ENCODE data around the gene CAMSAP1.

Gene CAMSAP1

DNA sequence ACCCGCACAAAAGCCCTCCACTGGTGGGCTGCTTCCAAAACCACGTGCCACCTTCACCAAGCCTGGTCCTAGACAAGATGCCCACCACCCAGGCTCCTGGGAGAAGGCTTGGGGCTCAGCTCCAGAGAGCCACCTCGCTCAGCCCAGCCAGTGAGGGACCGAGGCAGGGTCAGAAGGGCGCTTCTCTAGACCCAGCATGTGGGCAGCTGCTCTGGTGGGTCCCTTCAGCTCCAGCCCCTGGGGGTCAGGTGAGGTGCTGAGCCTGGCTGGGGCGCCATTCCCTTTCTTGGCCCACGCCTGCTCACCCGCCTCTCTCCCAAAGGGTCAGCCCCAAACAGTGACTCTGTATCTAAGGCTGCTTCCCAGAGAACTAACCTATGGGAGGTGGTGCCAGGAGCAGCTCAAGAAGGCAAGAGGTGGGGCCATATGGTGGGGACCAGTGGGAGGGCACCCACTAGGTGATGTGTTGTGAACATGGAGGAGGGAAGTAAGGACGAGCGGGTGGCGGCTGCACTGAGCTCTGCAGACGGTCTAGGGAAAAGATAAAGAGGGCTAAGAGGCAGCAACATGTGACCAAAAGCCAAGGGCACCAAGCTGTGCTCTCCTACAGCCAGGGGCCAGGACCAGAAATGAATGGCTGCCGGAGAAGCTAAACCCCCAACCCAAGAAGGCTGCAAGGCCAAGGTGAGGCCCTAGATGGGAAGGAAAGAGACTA, 79.3 kb downstream of the CAMSAP1 start:
- Mint-ChIP-seq H3K27ac (no peak overlapping the region), H3K27me3 (no peaks in the 10 kb centered on the region), H3K4me3 (no peak overlapping the region), H3K9me3 (peaks cover 0 to 2% of the 10 kb centered on the region in 2 donors), H3K4me1 (ENCODE audit: low read depth in 2 of 2) (peaks cover 7 to 15% of the 10 kb centered on the region in 2 donors), H3K36me3 (ENCODE audit: insufficient read depth) (peaks cover 22% of the 10 kb centered on the region)
- no peak for ATAC-seq (replicated peaks)
- DNase-seq, result no peak

DNA sequence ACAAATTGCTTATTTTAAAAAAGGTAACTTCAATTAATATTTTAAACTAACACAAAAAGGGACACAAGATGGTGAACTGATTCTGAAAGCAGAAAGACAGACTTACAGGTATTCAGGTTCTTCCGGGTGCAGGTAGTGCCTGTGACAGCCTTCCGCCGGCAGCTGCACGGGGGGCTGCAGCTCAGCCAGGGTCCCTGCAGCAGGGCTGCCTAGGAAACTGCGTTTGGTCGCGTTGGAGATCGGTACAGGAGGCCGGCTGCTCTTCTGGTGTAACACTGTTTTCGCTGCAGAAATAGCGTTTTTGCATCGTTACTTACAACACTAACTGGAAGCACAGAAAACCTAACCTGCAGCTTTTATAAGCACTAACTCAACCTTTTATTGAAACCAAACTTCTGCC, 80.0 kb downstream of the CAMSAP1 start:
- Mint-ChIP-seq H3K4me1 (ENCODE audit: low read depth in 2 of 2) (peaks cover 7 to 16% of the 10 kb centered on the region in 2 donors), H3K27me3 (no peaks in the 10 kb centered on the region), H3K4me3 (no peak overlapping the region), H3K36me3 (ENCODE audit: insufficient read depth) (peaks cover 29% of the 10 kb centered on the region), H3K27ac (no peak overlapping the region), H3K9me3 (peaks cover 0 to 2% of the 10 kb centered on the region in 2 donors)
- DNase-seq (no peak), ATAC-seq (replicated peaks) (no peak)

DNA sequence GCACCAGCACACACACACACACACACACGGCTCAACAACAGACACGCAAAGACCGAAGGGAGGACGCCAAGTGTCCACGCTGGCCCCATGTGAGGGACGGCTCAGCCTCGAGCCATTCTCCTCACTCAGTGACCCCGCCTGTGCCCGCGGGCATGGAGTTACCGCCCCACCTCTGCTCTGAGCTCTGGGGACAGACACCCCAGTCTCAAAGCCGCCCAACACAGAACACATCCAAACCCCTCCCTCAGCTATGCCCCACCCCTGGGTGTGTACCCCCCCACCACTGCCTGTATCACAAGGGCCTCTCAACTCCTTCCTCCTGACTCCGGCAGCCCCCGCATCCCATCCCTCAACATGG, 81.2 kb downstream of the CAMSAP1 start:
- H3K36me3 Mint-ChIP-seq (ENCODE audit: insufficient read depth), result peaks cover 40% of the 10 kb centered on the region
- H3K4me1 Mint-ChIP-seq (ENCODE audit: low read depth in 2 of 2), result peaks cover 7 to 22% of the 10 kb centered on the region in 2 donors

DNA sequence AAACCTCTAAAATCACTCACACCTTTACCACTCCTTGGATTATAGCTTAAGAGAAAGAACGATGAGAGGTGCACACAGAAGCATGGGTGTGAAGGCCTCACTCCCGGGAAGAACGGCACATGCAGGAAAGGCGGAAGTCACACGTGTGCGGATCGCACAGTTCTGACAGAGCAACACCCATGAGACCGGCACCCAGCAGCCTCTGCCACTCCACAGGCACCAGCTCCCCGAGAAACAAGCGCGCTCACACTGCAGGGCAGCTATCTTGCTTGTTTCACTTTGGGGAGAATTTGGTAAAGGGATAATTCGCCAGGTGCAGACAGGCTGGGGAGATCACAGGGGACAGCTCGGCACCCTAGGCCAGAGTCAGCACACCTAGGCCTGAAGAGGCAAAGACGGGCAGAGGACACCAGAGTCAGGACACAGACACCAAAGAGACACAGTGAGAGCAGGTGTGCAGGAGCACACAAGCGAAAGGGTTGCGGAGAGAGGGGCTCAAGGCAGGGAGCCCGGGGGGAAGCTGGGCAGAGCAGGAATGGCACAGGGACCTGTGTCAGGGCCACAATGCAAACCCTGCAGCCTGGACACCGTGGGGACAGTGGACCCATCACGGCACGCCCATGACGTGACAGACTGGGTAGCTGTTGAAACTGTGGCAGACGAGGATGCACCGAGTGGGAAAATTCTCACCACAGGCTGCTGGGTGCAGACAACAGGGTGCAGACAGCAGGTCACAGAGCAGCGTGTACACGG, 81.7 kb downstream of the CAMSAP1 start:
- Mint-ChIP-seq H3K36me3 (ENCODE audit: insufficient read depth) (peaks cover 46% of the 10 kb centered on the region), H3K27me3 (no peaks in the 10 kb centered on the region), H3K27ac (peak overlapping the region in 1 of 2 donors; percentile 84), H3K4me3 (no peak overlapping the region), H3K9me3 (peaks cover 0 to 2% of the 10 kb centered on the region in 2 donors), H3K4me1 (ENCODE audit: low read depth in 2 of 2) (peaks cover 7 to 22% of the 10 kb centered on the region in 2 donors)
- no peak for DNase-seq
- ATAC-seq (replicated peaks), result no peak

More for the DNA sequence above, 81.2 kb downstream of the CAMSAP1 start:
- Mint-ChIP-seq H3K27ac (peak overlapping the region in 1 of 2 donors; percentile 9), H3K27me3 (no peaks in the 10 kb centered on the region), H3K4me3 (no peak overlapping the region), H3K9me3 (peaks cover 0 to 2% of the 10 kb centered on the region in 2 donors)
- ATAC-seq (replicated peaks) (no peak), DNase-seq (no peak)

DNA sequence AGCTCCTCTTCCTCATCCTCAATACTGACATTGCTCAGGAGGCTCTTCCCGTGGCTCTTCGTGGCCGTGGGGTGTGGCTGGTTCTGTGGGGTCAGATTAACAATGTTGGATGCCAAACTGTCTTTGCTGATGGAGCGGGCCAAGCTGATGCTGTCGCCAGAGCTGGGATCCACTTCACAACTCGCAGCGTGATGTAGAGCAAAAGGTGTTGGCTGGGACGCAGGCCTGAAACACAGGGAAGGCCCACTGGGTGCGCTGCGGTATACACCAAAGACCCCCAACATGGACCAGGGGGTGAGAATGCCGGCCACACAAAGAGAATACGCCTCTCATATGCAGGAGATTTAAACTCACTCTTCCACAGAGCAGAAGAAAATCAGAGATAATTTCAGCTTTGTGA, 84.3 kb downstream of the CAMSAP1 start:
- Mint-ChIP-seq H3K27me3 (no peaks in the 10 kb centered on the region), H3K36me3 (ENCODE audit: insufficient read depth) (peaks cover 56% of the 10 kb centered on the region), H3K9me3 (no peaks in the 10 kb centered on the region), H3K4me1 (ENCODE audit: low read depth in 2 of 2) (peaks cover 5 to 22% of the 10 kb centered on the region in 2 donors), H3K4me3 (no peak overlapping the region), H3K27ac (no peak overlapping the region)
- ATAC-seq (replicated peaks) (no peak), DNase-seq (no peak)

DNA sequence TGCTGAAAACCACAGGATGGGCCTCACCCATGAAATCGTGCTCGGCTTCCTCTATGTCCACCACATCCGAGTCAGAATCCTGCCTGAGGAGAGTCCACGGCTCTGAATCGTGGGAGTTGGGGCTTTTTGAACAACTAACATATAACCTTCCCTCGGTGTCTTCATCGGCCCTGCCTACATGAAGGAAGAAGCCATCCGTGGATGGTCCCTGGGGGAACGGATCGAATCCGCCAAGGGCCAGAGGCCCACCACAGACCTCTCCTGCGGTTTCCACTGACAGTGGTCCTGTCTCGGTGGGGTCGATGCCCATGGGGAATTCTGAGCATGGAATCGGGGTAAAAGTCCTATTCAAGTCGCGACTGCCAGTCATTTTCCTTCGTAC, 85.0 kb downstream of the CAMSAP1 start:
- H3K4me3 Mint-ChIP-seq, result no peak overlapping the region
- no peak overlapping the region for H3K27ac Mint-ChIP-seq
- no peaks in the 10 kb centered on the region for H3K9me3 Mint-ChIP-seq
- ATAC-seq (replicated peaks) (no peak), DNase-seq (no peak)
- no peaks in the 10 kb centered on the region for H3K27me3 Mint-ChIP-seq
- peaks cover 5 to 22% of the 10 kb centered on the region in 2 donors for H3K4me1 Mint-ChIP-seq (ENCODE audit: low read depth in 2 of 2)
- peaks cover 60% of the 10 kb centered on the region for H3K36me3 Mint-ChIP-seq (ENCODE audit: insufficient read depth)

DNA sequence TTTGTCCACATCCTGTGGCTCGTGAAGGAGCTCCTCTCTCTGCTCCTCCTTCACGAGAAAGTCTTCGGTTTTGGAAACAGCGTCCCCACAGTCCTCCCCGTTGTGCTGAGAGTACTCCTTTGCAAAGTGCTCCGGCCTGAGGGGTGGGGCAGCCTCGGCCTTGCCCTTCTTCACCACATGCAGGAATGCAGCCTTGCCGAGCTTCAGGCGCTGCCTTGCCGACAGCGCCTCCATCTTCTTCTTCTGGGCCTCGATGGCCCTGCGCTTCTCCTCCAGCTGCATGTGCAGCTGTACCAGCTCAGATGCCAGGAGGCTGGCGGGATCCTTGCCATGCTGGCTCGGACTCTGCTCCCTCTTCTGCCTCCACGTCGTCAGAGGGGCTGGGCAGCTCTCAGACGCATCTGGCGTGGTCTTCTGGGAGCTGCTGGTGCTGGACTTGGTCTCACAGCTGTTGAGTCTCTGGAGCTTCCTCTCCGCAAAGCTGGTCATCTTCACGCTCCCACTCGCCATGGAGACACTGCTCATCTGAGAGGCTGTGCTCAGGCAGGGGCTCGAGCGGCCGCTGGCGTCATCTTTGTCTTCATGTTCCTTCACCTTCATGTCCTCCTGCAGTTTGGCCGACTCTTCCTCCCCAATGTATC, 85.5 kb downstream of the CAMSAP1 start:
- peaks cover 63% of the 10 kb centered on the region for H3K36me3 Mint-ChIP-seq (ENCODE audit: insufficient read depth)
- H3K27ac Mint-ChIP-seq, result no peak overlapping the region
- H3K27me3 Mint-ChIP-seq, result no peaks in the 10 kb centered on the region

DNA sequence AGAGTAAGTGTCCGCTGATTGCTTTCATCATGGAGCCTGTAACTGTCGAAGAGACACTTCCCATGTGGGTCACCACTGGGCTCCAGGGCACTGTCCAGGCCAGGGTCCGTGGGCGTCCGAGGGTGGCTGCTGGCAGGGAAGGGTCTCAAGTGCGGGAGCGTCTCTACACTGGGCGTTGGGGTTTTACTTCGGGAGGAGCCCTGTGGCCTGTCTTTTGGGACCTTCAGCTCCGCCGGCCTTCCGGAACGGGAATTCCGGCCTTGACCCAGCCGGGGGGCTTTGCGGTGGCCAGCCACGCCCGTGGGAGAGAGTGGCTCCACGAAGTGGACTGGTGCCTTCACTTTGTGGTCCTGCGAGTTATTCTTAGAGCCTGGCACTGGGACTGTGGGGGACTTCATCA, 86.2 kb downstream of the CAMSAP1 start:
- Mint-ChIP-seq H3K36me3 (ENCODE audit: insufficient read depth) (peaks cover 69% of the 10 kb centered on the region), H3K27ac (no peak overlapping the region)
- ATAC-seq (replicated peaks), result no peak

More for the DNA sequence above, 85.5 kb downstream of the CAMSAP1 start:
- ATAC-seq (replicated peaks) (no peak), DNase-seq (no peak)
- H3K4me1 Mint-ChIP-seq (ENCODE audit: low read depth in 2 of 2), result peaks cover 5 to 21% of the 10 kb centered on the region in 2 donors
- H3K9me3 Mint-ChIP-seq, result no peaks in the 10 kb centered on the region
- H3K4me3 Mint-ChIP-seq, result no peak overlapping the region

DNA sequence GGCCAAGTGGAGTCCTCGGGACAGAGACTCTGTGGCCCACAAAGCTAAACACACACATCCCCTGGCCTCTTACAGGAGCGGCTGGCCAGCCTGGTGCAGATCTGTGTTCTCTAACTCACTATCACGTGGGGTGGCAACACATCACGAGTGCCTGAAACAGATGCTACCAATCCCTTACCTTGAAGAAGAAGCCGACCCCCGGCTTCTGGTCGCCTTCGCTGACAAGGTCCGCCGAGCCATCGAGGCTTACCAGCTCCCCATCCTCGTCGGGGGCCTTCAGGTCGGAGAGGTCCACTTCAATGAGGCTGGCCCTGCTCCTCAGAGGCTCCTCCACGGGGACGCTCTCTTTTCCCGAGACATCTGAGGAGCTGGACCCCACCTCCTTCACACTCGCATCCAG, 86.7 kb downstream of the CAMSAP1 start:
- Mint-ChIP-seq H3K36me3 (ENCODE audit: insufficient read depth) (peaks cover 69% of the 10 kb centered on the region), H3K9me3 (no peaks in the 10 kb centered on the region), H3K27ac (no peak overlapping the region), H3K4me3 (no peak overlapping the region), H3K4me1 (ENCODE audit: low read depth in 2 of 2) (peaks cover 12 to 15% of the 10 kb centered on the region in 2 donors), H3K27me3 (no peaks in the 10 kb centered on the region)
- DNase-seq (no peak), ATAC-seq (replicated peaks) (no peak)

More for the DNA sequence above, 86.2 kb downstream of the CAMSAP1 start:
- H3K4me1 Mint-ChIP-seq (ENCODE audit: low read depth in 2 of 2), result peaks cover 8 to 17% of the 10 kb centered on the region in 2 donors
- H3K27me3 Mint-ChIP-seq, result no peaks in the 10 kb centered on the region
- no peak for DNase-seq
- no peak overlapping the region for H3K4me3 Mint-ChIP-seq
- no peaks in the 10 kb centered on the region for H3K9me3 Mint-ChIP-seq

DNA sequence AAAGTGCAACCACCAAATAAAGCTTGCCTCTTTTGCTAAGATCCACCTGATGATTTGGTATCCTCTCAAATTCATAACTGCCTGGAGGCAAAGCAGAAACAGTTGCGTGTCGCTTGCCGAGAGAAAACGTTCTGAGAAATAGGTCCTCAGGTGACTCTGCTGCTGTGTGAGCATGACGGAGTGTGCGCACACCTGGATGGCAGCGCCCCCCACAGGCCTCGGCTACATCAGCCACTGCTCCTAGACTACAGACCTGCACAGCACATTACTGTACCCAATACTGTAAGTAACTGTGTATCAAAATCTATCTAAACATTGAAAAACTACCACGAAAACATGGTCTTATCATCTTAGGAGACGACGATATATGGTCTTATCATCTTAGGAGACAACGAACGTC, 87.4 kb downstream of the CAMSAP1 start:
- H3K4me3 Mint-ChIP-seq, result no peak overlapping the region
- peaks cover 65% of the 10 kb centered on the region for H3K36me3 Mint-ChIP-seq (ENCODE audit: insufficient read depth)
- no peaks in the 10 kb centered on the region for H3K27me3 Mint-ChIP-seq
- H3K27ac Mint-ChIP-seq, result no peak overlapping the region
- no peak for DNase-seq
- no peaks in the 10 kb centered on the region for H3K9me3 Mint-ChIP-seq
- ATAC-seq (replicated peaks), result no peak
- H3K4me1 Mint-ChIP-seq (ENCODE audit: low read depth in 2 of 2), result peaks cover 8 to 10% of the 10 kb centered on the region in 2 donors

DNA sequence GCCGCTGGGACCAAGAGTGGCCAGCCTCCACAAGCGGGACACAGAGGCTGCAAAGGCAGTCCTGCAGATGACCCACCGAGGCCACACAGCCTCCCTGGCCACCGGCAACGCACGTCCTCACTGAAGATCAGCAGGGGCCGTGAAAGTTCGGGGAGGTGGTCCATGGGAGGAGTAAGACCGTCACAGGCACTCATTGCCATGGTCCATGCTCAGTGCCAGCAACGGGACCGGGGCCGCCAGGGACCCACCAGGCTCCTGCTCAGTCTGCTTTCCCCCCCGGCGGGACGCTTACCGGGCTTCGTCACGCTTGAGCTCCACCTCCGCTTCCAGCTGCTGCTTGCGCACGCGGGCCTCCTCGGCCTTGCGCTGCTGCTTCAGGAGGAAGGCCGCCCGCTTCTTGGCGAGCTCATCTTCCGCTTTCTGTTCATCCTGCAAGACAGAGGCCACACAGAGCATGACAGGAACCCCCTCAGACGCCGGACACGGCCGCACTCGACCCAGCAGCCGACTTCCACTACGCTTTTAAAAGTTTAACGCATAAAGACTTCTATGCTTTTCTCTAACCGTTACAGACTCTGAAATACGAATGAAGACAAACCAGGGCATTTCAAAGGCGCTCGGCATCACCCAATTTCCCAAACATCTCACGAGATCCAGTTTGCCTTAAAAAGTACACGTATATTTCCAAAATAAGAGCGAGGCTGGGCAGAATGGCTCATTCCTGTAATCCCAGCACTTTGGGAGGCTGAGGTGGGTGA, 88.4 kb downstream of the CAMSAP1 start:
- Mint-ChIP-seq H3K27me3 (no peaks in the 10 kb centered on the region), H3K4me3 (no peak overlapping the region), H3K4me1 (ENCODE audit: low read depth in 2 of 2) (peaks cover 6 to 10% of the 10 kb centered on the region in 2 donors), H3K9me3 (no peaks in the 10 kb centered on the region), H3K27ac (no peak overlapping the region), H3K36me3 (ENCODE audit: insufficient read depth) (peaks cover 62% of the 10 kb centered on the region)
- DNase-seq (no peak), ATAC-seq (replicated peaks) (no peak)

DNA sequence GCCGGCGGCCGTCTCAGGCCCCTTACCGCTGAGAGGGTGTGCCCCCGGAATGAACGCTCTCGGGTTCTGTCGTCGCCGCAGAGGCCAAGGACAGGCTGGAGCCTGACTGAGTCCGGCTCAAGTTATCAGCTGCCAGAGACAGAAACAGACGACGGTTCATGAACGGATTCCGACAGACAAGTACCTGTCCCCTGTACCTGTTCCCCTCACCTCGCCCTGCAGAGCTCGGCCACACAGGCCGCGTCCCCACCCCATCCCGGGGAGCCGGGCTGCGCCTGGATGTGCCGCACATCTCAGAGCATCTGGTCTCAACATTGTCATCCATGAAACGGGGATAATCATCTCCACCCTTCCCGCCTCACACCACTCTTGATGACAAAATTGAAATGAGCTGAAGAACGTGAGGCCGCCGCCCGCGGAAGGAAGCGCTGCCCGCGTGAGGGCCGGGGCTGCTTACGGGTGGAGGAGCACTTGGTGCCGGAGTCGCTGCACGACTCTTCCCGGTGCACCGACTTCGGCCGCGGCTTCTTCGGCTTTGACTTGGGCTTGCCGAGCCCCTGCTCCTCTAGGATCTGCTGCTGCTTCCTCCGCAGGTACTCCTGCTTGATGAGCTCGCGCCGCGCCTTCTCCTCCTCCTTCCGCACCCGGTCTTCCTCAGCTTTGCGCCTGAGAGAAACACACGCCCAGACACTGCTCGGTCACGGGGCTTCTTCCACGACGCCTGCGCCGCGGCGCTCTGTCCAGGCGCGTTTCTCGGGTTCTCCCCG, 89.2 kb downstream of the CAMSAP1 start:
- Mint-ChIP-seq H3K4me1 (ENCODE audit: low read depth in 2 of 2) (peaks cover 6 to 10% of the 10 kb centered on the region in 2 donors), H3K9me3 (no peaks in the 10 kb centered on the region), H3K27me3 (no peaks in the 10 kb centered on the region), H3K27ac (no peak overlapping the region), H3K4me3 (no peak overlapping the region), H3K36me3 (ENCODE audit: insufficient read depth) (peaks cover 64% of the 10 kb centered on the region)
- DNase-seq, result no peak
- ATAC-seq (replicated peaks), result no peak

DNA sequence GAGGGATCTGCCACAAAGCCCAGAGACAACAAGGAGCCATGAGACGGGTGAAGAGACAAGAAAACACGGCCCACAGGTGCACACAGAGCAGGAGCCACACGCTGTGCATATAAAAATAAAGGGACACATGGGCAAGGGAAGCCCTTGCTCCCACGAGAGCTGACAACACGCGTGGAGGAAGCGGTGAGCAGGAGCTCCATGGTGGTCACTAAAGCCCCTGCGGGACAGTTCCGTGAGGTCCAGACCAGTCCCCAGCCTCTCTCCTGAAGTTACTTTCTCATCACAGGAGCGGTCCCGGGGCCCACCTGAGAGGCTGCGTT, 90.7 kb downstream of the CAMSAP1 start:
- Mint-ChIP-seq H3K4me1 (ENCODE audit: low read depth in 2 of 2) (peaks cover 0 to 10% of the 10 kb centered on the region in 2 donors), H3K27me3 (no peaks in the 10 kb centered on the region), H3K9me3 (no peaks in the 10 kb centered on the region), H3K4me3 (no peak overlapping the region), H3K36me3 (ENCODE audit: insufficient read depth) (peaks cover 62% of the 10 kb centered on the region), H3K27ac (peak overlapping the region in 1 of 2 donors; percentile 83)
- DNase-seq (no peak), ATAC-seq (replicated peaks) (no peak)

Measured in effector memory CD8-positive, alpha-beta T cell (primary cell).